Measurements from ENCODE around the gene RICTOR.
"Not testable (repeated sequence)": the region's sequence is repeated elsewhere in the genome, so short reads cannot be mapped to it uniquely, and the experiment has no call there.

RICTOR gene

GRCh38 chr5:39055027-39055767 lies 19.0 kb downstream of the RICTOR start:
- no peak for DNase-seq (ENCODE audit: low read depth)

GRCh38 chr5:39053189-39053588 lies 21.0 kb downstream of the RICTOR start:
- DNase-seq (ENCODE audit: low read depth): no peak

- no peak for DNase-seq (ENCODE audit: low read depth)
Observed at GRCh38 chr5:39052141-39052540, 22.1 kb downstream of the RICTOR start.

- no peak for DNase-seq (ENCODE audit: low read depth)
Observed at GRCh38 chr5:39049315-39049714, 24.9 kb downstream of the RICTOR start.

GRCh38 chr5:39040875-39041274 lies 33.3 kb downstream of the RICTOR start:
- no peak for DNase-seq (ENCODE audit: low read depth)

- DNase-seq (ENCODE audit: low read depth): not testable (repeated sequence)
Observed at GRCh38 chr5:39034493-39034892, 39.7 kb downstream of the RICTOR start.

- no peak for DNase-seq (ENCODE audit: low read depth)
Observed at GRCh38 chr5:39031041-39031440, 43.2 kb downstream of the RICTOR start.

- DNase-seq (ENCODE audit: low read depth): no peak
Observed at GRCh38 chr5:39025456-39025855, 48.7 kb downstream of the RICTOR start.

- DNase-seq (ENCODE audit: low read depth): no peak
Observed at GRCh38 chr5:39024884-39025283, 49.3 kb downstream of the RICTOR start.

GRCh38 chr5:39024005-39024404 lies 50.2 kb downstream of the RICTOR start:
- DNase-seq (ENCODE audit: low read depth): no peak

GRCh38 chr5:39023121-39023520 lies 51.1 kb downstream of the RICTOR start:
- DNase-seq (ENCODE audit: low read depth): no peak

- DNase-seq (ENCODE audit: low read depth): no peak
Observed at GRCh38 chr5:39022151-39022550, 52.0 kb downstream of the RICTOR start.

GRCh38 chr5:39021413-39021812 lies 52.8 kb downstream of the RICTOR start:
- no peak for DNase-seq (ENCODE audit: low read depth)

- no peak for DNase-seq (ENCODE audit: low read depth)
Observed at GRCh38 chr5:39020458-39020857, 53.7 kb downstream of the RICTOR start.

GRCh38 chr5:39019254-39019653 lies 54.9 kb downstream of the RICTOR start:
- no peak for DNase-seq (ENCODE audit: low read depth)

GRCh38 chr5:39017504-39017903 lies 56.7 kb downstream of the RICTOR start:
- DNase-seq (ENCODE audit: low read depth): no peak

GRCh38 chr5:39016587-39017275 lies 57.5 kb downstream of the RICTOR start:
- DNase-seq (ENCODE audit: low read depth): no peak

- no peak for DNase-seq (ENCODE audit: low read depth)
Observed at GRCh38 chr5:39015743-39016586, 58.2 kb downstream of the RICTOR start.

GRCh38 chr5:39014561-39014960 lies 59.6 kb downstream of the RICTOR start:
- DNase-seq (ENCODE audit: low read depth): no peak

- DNase-seq (ENCODE audit: low read depth): no peak
Observed at GRCh38 chr5:39013938-39014337, 60.3 kb downstream of the RICTOR start.

- DNase-seq (ENCODE audit: low read depth): not testable (repeated sequence)
Observed at GRCh38 chr5:39010958-39011357, 63.2 kb downstream of the RICTOR start.

GRCh38 chr5:39009981-39010380 lies 64.2 kb downstream of the RICTOR start:
- DNase-seq (ENCODE audit: low read depth): no peak

GRCh38 chr5:39009280-39009679 lies 64.9 kb downstream of the RICTOR start:
- DNase-seq (ENCODE audit: low read depth): no peak
